HepG2 (cell line): Measurements from ENCODE around the gene ANXA9. TPM values are rescaled to one million over a fixed set of nuclear protein-coding genes. Genes with fewer than 3 reads are reported as not detected.

ENCODE experiments used
- ADNP ChIP-seq: sonication (generic); formaldehyde crosslinking; IDR thresholded peaks from 2 replicates; pipeline ENCODE4 v1.4.0; 2020; ENCODE audit warnings: missing genetic modification reagents
- JUN ChIP-seq: sonication (generic); formaldehyde crosslinking; IDR thresholded peaks from 2 replicates; pipeline ENCODE4 v1.4.0; 2020; ENCODE audit warnings: mild to moderate bottlenecking, missing genetic modification reagents
- KLF6 ChIP-seq: IDR thresholded peaks from 2 replicates; pipeline ENCODE4 v1.8.0; 2016; ENCODE audit warnings: missing biosample characterization, missing genetic modification reagents
- MAFG ChIP-seq: sonication (generic); formaldehyde crosslinking; IDR thresholded peaks from 2 replicates; pipeline ENCODE4 v1.5.1; 2020; ENCODE audit warnings: mild to moderate bottlenecking, missing genetic modification reagents
- MBD4 ChIP-seq: IDR thresholded peaks from 2 replicates; pipeline ENCODE4 v1.6.1; 2012; ENCODE audit warnings: low read length, inconsistent platforms, borderline replicate concordance
- MZF1 ChIP-seq: sonication (generic); formaldehyde crosslinking; IDR thresholded peaks from 2 replicates; pipeline ENCODE4 v1.8.1; 2023; ENCODE audit warnings: mild to moderate bottlenecking, missing genetic modification reagents, borderline replicate concordance
- NCOA2 ChIP-seq: sonication (generic); formaldehyde crosslinking; IDR thresholded peaks from 2 replicates; pipeline ENCODE4 v1.8.0; 2022; ENCODE audit warnings: inconsistent platforms
- NCOR1 ChIP-seq: fragments of 200-600 bp; sonication (generic); IDR thresholded peaks from 2 replicates; pipeline ENCODE4 v1.7.0; 2017; ENCODE audit warnings: antibody characterized with exemption, low read length, borderline replicate concordance
- NFYC ChIP-seq: IDR thresholded peaks from 2 replicates; pipeline ENCODE4 v1.6.1; 2016; ENCODE audit warnings: missing genetic modification reagents, missing compliant biosample characterization
- PHF21A ChIP-seq: sonication (generic); formaldehyde crosslinking; IDR thresholded peaks from 2 replicates; pipeline ENCODE4 v1.5.0; 2020; ENCODE audit warnings: mild to moderate bottlenecking, missing genetic modification reagents
- RXRA ChIP-seq: sonication (generic); formaldehyde crosslinking; IDR thresholded peaks from 2 replicates; pipeline ENCODE4 v1.5.1; 2020; ENCODE audit warnings: missing genetic modification reagents
- SIN3B ChIP-seq: fragments of 150-350 bp; IDR thresholded peaks from 2 replicates; pipeline ENCODE4 v1.6.1; 2014; ENCODE audit warnings: low read length
- SP5 ChIP-seq: IDR thresholded peaks from 2 replicates; pipeline ENCODE4 v1.6.1; 2016; ENCODE audit warnings: low read depth, borderline replicate concordance
- SRSF9 ChIP-seq: fragments of 200-400 bp; formaldehyde crosslinking; IDR thresholded peaks from 2 replicates; pipeline ENCODE4 v1.6.1; 2018; ENCODE audit warnings: borderline replicate concordance, mild to moderate bottlenecking, low read depth, low read length; ENCODE audit not compliant: insufficient read depth, poor library complexity, severe bottlenecking
- TCF7 ChIP-seq: sonication (generic); IDR thresholded peaks from 2 replicates; pipeline ENCODE4 v1.6.1; 2016; ENCODE audit warnings: antibody characterized with exemption, low read depth
- ZNF207 ChIP-seq: fragments of 450-650 bp; IDR thresholded peaks from 2 replicates; pipeline ENCODE4 v1.6.1; 2016; ENCODE audit warnings: antibody characterized with exemption, borderline replicate concordance
- ZNF225 ChIP-seq: sonication (generic); formaldehyde crosslinking; IDR thresholded peaks from 2 replicates; pipeline ENCODE4 v1.4.0; 2020; ENCODE audit warnings: mild to moderate bottlenecking, missing genetic modification reagents
- ZNF383 ChIP-seq: sonication (generic); formaldehyde crosslinking; IDR thresholded peaks from 2 replicates; pipeline ENCODE4 v1.4.0; 2020; ENCODE audit warnings: missing genetic modification reagents, mild to moderate bottlenecking, borderline replicate concordance
- ZNF775 ChIP-seq: sonication (generic); formaldehyde crosslinking; IDR thresholded peaks from 2 replicates; pipeline ENCODE4 v1.4.0; 2020; ENCODE audit warnings: missing genetic modification reagents, mild to moderate bottlenecking, moderate library complexity, borderline replicate concordance
- ZSCAN21 ChIP-seq: sonication (generic); formaldehyde crosslinking; IDR thresholded peaks from 2 replicates; pipeline ENCODE4 v1.8.0; 2022; ENCODE audit warnings: mild to moderate bottlenecking, missing genetic modification reagents, moderate library complexity, borderline replicate concordance
- polyA plus RNA-seq, 8 experiments: library from polyadenylated mRNA; depleted of rRNA in 3 of 8; stranded (reverse) in 7 of 8; unstranded in 1 of 8; fragments of >200 nt; fragmentation: Illumina TruSeq in 4 of 8; extraction: Trizol in 4 of 8; gene quantifications; 2 replicates each; pipeline versions ENCODE4 v1.2.1 to v1.2.3, GENCODE V29; 2011 to 2016; ENCODE audit warnings: low read depth in 4 of 8, missing spikeins in 1 of 8, mixed read lengths in 1 of 8; ENCODE audit not compliant: insufficient read depth in 1 of 8
- total RNA-seq, 5 experiments: library from RNA; depleted of rRNA; stranded (reverse); fragments of >200 nt; fragmentation: Illumina TruSeq; extraction: Trizol; gene quantifications; 2 replicates each; pipeline ENCODE4 v1.2.3, GENCODE V29; 2016; ENCODE audit warnings: low read depth in 1 of 5
- TF ChIP-seq, protein P1 (sequence below): sonication (generic); formaldehyde crosslinking; IDR thresholded peaks from 2 replicates; pipeline ENCODE4 v1.8.1; 2022; ENCODE audit warnings: mild to moderate bottlenecking, missing genetic modification reagents
- TF ChIP-seq, protein P2 (sequence below): IDR thresholded peaks from 2 replicates; pipeline ENCODE4 v1.6.1; 2012; ENCODE audit warnings: inconsistent platforms
- TF ChIP-seq, protein P3 (sequence below): sonication (generic); formaldehyde crosslinking; IDR thresholded peaks from 2 replicates; pipeline ENCODE4 v1.5.1; 2020; ENCODE audit warnings: missing genetic modification reagents, mild to moderate bottlenecking, borderline replicate concordance
- TF ChIP-seq, protein P4 (sequence below): sonication (generic); formaldehyde crosslinking; IDR thresholded peaks from 2 replicates; pipeline ENCODE4 v1.5.0; 2020; ENCODE audit warnings: mild to moderate bottlenecking, low read depth, missing genetic modification reagents, borderline replicate concordance
- TF ChIP-seq, protein P5 (sequence below): sonication (generic); formaldehyde crosslinking; IDR thresholded peaks from 2 replicates; pipeline ENCODE4 v1.5.0; 2020; ENCODE audit warnings: mild to moderate bottlenecking, missing genetic modification reagents

The ANXA9 gene
- total and polyA plus RNA-seq, 2 of the 13 experiments (the other 11 are each of a cell fraction or from before 2014, with no cell fraction given): 13.3 to 23.9 TPM

DNA sequence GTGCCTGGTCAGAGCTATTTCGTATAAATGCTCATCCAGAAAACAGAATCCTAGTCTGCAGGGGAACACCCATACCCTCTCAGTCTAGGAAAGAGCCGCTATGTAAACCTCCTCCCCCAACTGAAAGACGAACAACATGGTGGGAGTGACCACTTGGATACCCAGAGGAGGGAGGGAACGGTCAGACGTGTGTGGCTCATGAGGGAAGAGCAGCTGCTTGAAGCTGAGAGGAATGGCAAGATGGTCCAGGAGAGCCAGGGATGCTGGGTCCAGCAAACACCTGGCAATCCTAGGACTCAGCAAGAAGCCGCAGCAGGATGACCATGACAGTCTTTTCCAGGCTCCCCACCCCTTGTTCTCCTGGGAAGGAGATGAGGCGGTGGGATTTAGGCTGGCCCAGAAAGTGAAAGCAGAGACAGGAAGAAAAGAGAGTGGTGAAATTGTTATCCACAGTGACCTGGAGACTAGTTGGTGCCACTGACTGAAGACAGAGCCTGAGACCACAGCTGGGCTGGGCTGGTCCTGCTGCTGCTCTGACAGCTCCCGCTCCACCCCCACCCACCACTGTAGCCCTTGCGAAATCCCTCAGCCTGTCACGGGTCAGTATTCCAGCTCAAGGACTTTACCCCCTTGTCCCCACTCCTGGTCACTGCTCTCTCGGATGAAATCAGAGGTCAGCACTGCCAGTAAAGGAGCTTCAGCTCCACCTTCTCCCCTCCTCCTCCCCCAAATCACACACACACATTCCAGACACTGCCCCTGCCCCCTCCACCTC is 11.1 kb upstream of the ANXA9 start (continued):
- TF ChIP-seq MBD4: no peak
- TF ChIP-seq ZNF225 (CRISPR knock-in tag): no peak
- TF ChIP-seq TCF7: peak; percentile 85; the same call in 1 of the 2 replicates
- peak; percentile 65; the same call in 1 of the 2 replicates for TF ChIP-seq MZF1
- TF ChIP-seq ZNF775 (CRISPR knock-in tag): no peak
- TF ChIP-seq ZSCAN21 (CRISPR knock-in tag): peak; percentile 90
- peak; percentile 88 for TF ChIP-seq NCOA2 (CRISPR knock-in tag)
- TF ChIP-seq RXRA (CRISPR knock-in tag): peak; percentile 95
- TF ChIP-seq SRSF9: no peak
- peak; percentile 78 for TF ChIP-seq JUN
- TF ChIP-seq, protein P1, sequence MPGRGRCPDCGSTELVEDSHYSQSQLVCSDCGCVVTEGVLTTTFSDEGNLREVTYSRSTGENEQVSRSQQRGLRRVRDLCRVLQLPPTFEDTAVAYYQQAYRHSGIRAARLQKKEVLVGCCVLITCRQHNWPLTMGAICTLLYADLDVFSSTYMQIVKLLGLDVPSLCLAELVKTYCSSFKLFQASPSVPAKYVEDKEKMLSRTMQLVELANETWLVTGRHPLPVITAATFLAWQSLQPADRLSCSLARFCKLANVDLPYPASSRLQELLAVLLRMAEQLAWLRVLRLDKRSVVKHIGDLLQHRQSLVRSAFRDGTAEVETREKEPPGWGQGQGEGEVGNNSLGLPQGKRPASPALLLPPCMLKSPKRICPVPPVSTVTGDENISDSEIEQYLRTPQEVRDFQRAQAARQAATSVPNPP (CRISPR knock-in tag): peak; percentile 17; the same call in 1 of the 2 replicates
- no peak for TF ChIP-seq MAFG (CRISPR knock-in tag)
- TF ChIP-seq KLF6 (CRISPR knock-in tag): 0 out of 2 replicates have a peak, but pooled peaks have one; percentile 58
- TF ChIP-seq, protein P2, sequence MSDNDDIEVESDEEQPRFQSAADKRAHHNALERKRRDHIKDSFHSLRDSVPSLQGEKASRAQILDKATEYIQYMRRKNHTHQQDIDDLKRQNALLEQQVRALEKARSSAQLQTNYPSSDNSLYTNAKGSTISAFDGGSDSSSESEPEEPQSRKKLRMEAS: peak; percentile 75; the same call in 1 of the 2 replicates
- TF ChIP-seq, protein P3, sequence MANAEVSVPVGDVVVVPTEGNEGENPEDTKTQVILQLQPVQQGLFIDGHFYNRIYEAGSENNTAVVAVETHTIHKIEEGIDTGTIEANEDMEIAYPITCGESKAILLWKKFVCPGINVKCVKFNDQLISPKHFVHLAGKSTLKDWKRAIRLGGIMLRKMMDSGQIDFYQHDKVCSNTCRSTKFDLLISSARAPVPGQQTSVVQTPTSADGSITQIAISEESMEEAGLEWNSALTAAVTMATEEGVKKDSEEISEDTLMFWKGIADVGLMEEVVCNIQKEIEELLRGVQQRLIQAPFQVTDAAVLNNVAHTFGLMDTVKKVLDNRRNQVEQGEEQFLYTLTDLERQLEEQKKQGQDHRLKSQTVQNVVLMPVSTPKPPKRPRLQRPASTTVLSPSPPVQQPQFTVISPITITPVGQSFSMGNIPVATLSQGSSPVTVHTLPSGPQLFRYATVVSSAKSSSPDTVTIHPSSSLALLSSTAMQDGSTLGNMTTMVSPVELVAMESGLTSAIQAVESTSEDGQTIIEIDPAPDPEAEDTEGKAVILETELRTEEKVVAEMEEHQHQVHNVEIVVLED (CRISPR knock-in tag): 0 out of 2 replicates have a peak, but pooled peaks have one; percentile 33
- TF ChIP-seq, protein P4, sequence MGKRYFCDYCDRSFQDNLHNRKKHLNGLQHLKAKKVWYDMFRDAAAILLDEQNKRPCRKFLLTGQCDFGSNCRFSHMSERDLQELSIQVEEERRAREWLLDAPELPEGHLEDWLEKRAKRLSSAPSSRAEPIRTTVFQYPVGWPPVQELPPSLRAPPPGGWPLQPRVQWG (CRISPR knock-in tag): no peak
- no peak for TF ChIP-seq NFYC (CRISPR knock-in tag)
- TF ChIP-seq, protein P5, sequence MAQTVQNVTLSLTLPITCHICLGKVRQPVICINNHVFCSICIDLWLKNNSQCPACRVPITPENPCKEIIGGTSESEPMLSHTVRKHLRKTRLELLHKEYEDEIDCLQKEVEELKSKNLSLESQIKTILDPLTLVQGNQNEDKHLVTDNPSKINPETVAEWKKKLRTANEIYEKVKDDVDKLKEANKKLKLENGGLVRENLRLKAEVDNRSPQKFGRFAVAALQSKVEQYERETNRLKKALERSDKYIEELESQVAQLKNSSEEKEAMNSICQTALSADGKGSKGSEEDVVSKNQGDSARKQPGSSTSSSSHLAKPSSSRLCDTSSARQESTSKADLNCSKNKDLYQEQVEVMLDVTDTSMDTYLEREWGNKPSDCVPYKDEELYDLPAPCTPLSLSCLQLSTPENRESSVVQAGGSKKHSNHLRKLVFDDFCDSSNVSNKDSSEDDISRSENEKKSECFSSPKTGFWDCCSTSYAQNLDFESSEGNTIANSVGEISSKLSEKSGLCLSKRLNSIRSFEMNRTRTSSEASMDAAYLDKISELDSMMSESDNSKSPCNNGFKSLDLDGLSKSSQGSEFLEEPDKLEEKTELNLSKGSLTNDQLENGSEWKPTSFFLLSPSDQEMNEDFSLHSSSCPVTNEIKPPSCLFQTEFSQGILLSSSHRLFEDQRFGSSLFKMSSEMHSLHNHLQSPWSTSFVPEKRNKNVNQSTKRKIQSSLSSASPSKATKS (CRISPR knock-in tag): 0 out of 2 replicates have a peak, but pooled peaks have one; percentile 24
- no peak for TF ChIP-seq ADNP
- peak; percentile 93 for TF ChIP-seq PHF21A (CRISPR knock-in tag)
- peak; percentile 30; the same call in 1 of the 2 replicates for TF ChIP-seq SIN3B
- TF ChIP-seq ZNF383 (CRISPR knock-in tag): no peak; the same call in 1 of the 2 replicates
- TF ChIP-seq ZNF207: no peak
- peak; percentile 100 for TF ChIP-seq NCOR1
- TF ChIP-seq SP5 (CRISPR knock-in tag): peak; percentile 95
